Measurements from ENCODE around the gene HOGA1.
"Not testable (repeated sequence)": the region's sequence is repeated elsewhere in the genome, so short reads cannot be mapped to it uniquely, and the experiment has no call there.

Gene HOGA1

DNA sequence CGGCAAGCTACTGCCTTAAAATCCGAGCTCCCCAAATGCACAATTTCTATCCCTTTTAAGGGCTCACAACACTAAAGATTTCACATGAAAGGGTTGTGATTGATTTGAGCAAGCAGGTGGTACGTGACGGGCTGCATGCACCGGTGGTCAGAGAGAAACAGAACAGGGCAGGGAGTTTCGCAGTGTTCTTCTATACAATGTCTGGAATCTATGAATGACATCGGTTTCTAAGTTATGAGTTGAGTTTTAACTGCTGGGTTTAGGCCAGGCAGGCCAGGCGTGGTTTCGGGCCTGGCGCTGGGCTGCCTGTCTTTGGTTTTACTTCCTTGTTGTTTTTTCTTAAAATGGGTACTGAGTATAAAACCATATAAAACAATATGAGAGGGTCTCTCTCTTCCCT, 28.6 kb upstream of the HOGA1 start:
- not testable (repeated sequence) for DNase-seq (ENCODE audit: low spot score)

DNA sequence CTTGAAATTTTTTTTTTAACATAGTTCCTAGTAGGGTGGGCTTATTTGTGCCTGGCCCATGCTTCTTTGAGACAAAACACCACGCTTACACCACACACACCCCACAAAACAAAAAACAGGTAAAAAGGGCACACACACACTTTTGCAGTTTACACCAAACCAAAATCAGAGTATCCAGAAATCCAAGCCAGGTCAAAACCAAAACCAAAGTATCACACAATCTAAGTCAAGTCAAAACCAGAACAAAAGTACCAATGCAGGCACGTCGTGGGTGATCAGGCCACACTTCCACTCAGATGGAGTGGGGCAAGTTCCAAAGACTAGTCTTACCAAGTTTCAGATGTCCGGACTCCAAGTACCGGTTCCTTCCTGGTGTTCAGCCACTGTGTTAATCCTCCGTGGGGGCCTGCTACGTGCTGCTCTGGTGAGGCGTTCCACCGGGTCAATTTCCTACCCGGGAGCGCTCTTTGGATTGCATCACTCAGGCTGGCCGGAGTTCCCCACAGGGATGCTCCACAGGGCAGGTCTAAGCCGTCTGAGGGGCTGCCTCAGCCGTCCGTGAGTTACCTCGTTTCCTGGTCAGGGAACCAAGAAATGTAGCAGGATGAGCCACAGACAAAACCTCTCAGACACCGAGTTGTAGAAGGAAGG, 23.3 kb upstream of the HOGA1 start:
- DNase-seq (ENCODE audit: low spot score), result not testable (repeated sequence)

DNA sequence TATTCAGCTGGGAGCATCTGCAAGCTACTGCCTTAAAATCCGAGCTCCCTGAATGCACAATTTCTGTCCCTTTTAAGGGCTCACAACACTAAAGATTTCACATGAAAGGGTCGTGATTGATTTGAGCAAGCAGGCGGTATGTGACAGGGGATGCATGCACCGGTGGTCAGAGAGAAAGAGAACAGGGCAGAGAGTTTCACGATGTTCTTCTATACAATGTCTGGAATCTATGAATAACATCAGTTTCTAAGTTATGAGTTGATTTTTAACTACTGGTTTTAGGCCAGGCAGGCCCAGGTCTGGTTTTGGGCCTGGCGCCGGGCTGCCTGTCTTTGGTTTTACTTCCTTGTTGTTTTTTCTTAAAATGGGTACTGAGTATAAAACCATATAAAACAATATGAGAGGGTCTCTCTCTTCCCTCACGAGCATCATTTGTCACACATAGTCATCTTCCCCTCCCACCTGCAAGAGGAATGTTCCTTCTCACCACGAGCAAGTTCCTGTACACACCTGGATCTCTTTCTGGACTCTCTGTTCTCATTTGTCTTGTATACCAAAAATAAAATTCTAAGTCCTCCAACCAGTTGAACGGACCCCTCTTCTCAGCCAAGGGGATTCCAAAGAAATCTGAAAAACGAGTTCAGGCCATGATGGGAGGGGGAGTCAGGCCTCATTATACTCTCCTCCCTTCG, 22.7 kb upstream of the HOGA1 start:
- DNase-seq (ENCODE audit: low spot score), result not testable (repeated sequence)

DNA sequence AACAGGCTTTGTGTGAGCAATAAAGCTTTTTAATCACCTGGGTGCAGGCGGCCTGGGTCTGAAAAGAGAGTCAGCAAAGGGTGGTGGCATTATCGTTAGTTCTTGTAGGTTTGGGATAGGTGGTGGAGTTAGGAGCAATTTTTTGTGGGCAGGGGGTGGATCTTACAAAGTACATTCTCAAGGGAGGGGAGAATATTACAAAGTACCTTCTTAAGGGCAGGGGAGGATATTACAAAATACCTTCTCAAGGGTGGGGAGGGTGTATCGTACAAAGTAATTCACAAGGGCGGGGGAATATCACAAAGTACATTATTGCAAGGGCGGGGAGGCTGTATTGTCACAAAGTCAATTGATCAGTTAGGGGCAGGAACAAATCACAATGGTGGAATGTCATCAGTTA, 21.9 kb upstream of the HOGA1 start:
- DNase-seq (ENCODE audit: low spot score), result not testable (repeated sequence)

DNA sequence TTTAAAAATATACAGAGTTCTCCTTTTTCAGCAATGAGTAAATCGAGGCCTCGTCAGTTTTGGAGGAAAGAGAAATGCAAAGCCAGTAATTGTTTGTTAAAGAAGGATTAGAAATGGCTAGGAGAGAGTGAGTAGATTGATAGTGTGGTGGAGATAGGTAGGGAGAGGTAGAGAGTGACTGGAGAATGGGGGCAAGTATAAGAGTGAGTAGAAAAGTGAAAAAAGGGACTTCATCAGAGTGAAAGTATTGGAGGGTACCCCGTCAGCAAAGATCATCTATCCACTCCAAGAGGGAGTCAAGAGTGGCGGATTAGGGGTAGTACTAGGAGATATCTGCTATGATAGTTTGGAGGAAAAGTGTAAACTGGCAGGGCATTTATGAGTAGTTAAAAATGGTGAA, 20.9 kb upstream of the HOGA1 start:
- no peak for DNase-seq (ENCODE audit: low spot score)

DNA sequence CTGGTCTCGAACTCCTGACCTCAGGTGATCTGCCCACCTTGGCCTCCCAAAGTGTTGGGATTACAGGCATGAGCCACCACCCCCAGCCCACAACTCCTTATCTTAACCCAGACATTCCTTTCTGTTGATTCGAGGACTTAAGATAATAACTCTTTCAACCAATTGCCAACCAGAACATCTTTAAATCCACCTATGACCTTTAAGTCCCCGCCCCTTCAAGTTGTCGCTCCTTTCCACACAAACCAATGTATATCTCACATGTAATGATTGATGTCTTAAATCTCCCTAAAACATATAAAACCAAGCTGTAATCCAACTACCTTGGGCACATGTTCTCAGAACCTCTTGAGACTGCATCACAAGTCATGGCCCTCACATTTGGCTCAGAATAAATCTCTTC, 19.4 kb upstream of the HOGA1 start:
- DNase-seq (ENCODE audit: low spot score), result no peak

DNA sequence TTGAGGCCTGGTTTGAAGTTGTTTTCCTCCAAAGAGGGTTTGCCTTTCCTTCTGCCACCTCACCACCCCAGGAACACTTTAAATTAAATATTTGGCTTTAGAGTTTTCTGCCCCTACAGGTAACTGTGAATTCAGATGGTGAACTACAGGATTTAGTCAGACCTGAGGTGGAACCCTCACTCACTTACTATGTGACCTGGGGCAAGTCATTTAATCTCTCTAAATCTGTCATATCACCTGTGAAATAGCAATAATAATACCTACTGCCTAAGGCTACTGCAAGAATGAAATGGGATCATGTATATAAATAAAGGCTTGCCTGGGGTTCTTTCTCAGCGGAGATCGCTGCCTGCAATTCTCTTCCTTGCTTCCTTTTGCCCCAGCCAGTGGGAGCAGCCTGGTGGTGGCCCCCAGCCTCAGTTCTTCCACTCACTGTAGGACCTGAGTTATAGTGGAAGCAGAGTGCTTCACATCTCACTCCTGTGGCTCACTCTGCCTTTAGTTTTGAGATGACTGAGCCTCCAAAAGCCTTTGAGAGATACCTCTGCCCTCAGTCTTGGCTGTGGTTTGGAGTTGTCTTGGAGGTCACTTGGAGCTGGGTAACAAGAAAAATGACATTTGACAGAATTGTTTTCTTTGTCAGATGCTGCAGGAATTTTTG, 17.7 kb upstream of the HOGA1 start:
- no peak for DNase-seq (ENCODE audit: low spot score)

DNA sequence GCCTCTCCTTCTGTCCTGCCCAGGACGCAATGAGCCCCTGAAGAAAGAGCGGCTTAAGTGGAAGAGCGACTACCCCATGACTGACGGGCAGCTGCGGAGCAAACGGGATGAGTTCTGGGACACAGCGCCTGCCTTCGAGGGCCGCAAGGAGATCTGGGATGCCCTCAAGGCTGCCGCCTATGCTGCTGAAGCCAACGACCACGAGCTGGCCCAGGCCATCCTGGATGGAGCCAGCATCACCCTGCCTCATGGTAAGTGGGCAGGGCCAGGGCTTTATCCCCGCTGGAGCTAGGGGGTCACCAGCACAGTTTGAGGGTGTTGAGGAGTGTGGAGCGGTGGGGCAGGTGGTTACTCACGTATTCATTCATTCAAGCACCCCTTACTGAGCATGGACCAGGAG, 16.3 kb upstream of the HOGA1 start:
- DNase-seq (ENCODE audit: low spot score), result no peak

DNA sequence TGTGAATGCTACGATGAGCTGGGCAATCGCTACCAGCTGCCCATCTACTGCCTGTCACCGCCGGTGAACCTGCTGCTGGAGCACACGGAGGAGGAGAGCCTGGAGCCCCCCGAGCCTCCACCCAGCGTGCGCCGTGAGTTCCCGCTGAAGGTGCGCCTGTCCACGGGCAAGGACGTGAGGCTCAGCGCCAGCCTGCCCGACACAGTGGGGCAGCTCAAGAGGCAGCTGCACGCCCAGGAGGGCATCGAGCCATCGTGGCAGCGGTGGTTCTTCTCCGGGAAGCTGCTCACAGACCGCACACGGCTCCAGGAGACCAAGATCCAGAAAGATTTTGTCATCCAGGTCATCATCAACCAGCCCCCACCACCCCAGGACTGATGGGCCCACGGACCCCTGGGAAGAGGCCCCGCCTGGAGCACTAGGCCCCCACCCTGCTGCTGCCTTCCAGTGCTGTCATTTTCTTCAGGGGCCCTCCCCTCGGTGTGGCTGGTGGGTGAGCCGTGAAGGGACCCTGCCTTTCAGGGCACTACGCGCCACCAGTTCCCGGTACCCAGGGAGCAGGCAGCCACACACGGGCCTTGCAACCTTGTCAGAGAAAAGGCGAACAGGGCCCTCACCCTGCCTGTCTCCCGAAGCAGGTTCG, 13.9 kb upstream of the HOGA1 start:
- no peak for DNase-seq (ENCODE audit: low spot score)

DNA sequence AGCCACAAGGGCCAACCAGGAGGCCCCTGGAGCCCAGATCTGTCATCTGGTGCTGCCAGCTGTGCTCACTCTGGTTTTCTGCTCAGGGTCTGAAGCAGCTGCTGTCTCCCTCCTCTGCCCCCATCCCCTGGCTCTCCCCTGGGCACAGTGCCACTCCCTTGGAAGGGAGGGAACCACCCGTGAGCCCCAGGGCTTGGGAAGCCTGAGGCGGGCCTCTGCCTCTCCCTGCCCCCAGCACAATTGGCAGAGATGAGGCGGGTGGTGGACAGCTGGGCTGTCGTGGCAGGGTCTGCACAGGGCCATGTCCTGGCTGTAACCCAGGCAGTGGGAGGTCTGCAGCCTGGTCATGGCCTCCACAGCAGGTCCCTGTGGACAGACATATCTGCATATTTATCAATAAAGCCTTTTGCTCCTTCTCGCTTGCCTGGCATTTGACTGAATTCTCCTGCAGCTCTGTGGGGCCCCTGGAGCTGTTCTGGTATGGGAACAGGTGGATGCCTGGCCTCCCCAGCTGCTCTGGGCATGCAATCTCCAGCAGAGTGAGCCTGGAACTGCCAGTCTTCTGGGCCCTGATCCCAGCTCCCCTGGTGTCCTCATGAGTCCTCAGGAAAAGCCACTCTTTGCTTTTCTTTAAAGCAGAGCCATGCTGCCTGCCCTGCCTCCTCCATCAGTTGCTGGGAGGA, 13.3 kb upstream of the HOGA1 start:
- no peak for DNase-seq (ENCODE audit: low spot score)

DNA sequence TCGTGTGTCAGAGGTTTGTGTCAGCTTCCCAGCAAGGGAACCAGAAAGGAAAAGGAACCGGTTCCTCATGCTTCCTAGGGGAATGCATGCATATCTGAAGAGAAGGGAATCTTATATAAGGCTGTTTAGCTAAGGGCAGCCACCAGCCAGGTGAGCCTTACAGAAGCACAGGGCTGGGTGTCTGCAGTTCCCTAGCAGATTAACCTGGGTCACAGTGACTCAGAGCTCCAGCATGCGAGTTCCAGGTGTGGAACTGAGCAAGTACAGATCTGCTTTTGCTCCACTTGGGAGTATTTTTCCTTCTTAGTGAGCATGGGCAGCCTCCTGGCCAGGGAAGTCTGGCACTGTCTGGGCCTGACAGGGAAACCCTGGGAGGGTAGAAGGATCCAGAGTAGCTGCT, 12.6 kb upstream of the HOGA1 start:
- no peak for DNase-seq (ENCODE audit: low spot score)

DNA sequence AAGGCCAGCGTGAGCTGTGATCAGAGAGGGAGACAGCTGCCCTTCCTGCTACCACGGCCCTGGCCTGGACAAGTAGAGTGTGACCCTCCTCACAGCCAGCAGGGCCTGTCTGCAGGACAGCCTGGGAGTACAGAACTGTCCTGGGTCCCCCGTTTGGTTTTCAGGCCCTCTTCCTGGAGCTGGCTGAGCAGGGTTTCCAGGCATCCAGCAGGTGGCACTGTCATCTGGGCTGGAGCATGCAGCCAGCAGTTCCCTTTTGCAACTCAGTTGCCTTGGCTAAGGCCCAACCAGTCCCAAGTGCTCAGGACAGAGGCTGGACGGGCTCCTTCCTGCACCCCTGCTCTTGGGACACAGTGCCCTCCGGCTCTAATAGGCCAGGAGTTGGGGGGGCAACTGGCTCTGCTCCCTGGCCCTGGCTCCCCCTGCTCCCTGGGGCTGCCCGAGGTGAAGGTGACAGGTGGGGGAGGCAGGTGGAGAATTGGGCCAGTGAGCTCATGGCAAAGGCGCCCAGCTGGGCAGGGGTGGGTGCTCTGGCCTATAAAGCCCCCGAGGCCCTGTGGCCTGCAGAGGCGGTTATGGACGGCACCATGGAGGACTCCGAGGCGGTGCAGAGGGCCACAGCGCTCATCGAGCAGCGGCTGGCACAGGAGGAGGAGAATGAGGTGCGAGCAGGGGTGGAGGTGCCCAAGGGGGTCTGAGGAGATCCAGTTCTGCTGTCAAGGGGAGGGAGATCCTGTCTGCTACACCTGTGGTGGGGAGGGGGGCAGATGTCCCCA, 11.8 kb upstream of the HOGA1 start, which contains the start of gene ANKRD2:
Gene ANKRD2 (plus strand): TSS at position 566 of the 776 bp plus-strand sequence. CDS start 10 bp downstream, at position 576.
- peak; percentile 89 for DNase-seq (ENCODE audit: low spot score)

DNA sequence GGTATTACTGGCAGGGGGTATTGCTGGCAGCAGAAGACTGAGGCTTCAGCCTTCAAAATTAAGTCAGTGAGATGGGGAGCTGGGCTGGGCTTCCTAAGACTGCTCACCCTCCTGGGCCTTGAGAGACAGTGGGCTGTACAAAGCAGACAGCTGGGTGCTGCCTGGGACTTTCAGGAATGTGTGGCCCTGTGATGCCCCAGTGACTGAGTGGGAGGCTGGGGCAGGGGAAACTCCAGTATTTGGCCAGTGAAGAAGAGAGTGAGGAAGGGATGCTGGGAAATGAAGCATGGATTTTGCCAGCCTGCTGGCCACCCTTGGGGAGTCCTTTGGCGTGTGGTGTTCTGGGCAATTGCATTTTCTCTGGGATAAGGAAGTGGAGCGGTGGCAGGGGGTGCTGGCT, 11.2 kb upstream of the HOGA1 start:
- peak; percentile 34 for DNase-seq (ENCODE audit: low spot score)

DNA sequence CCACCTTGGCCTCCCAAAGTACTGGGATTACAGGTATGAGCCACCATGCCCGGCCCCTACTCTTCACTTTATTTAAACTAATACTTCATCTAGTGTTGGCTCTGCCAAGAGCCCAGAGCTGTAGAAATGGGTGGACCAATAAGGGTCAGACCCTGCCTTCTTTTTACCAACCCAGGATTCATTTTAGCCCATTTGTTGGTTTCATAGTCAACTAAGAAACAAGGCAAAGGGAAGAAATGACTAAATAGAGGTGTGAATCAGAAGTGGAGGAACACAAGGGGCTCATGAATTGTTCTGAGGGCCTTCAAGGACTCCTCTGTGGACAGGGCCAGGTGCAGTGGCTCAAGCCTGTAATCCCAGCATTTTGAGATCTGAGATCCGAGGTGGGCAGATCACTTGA, 10.5 kb upstream of the HOGA1 start:
- no peak for DNase-seq (ENCODE audit: low spot score)

DNA sequence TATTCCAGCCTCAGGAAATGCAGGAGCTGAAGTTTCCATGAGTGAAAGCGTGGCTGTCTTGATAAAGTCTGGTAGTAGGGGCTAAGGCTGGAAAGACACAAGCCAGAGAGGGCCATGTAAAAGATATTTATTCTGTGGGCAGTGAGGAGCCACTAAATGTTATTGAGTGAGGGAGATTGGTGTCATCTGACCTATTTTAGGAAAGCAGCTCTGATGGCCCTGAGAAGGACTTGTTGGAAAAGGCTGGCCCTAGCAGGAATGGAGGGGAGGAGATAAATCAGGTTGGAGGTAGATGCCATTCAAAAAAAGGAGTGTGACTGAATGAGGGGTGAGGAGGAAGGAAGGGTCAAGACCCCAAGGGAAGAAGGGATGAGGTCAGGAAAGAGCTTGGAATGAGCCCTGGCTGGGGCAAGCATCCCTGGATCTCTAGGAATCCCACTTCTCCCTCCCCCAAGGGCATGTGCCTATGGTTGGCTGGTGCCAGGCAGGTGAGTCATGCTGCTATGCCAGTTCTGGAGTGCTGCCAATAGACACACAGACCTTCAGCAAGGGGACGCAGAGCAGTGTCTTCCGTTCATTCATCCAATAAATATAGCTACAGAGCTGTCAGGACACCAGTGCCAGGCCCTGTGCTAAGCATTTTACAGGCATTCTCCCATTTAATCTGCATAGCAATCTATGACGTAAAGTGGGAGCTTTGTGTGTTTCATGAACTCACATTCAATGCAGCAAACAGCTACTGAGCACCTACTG, 9.6 kb upstream of the HOGA1 start:
- DNase-seq (ENCODE audit: low spot score), result peak; percentile 85

DNA sequence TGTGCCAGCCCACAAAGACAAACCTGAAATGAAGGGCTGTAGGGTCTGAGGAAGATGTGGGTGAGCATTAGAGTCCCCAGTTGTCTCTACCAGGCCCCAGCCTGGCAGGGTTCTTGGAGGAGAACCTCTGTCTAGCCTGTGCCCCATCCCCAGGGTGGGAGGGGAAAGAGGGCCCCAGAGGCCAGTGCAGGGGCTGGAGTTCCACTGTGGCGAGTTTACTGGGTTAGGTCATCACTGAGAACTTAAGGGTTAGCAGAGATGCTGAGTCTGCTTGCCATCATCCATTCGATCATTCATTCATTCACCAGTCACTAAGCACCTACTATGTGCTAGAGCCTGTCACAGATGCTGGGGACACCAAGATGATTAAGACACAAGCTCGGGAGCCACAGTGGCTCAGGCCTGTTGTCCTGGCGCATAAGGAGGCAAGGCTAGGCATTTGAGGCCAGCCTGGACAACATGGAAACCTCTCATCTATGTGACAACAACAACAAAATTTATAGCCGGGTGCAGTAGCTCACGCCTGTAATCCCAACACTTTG, 9.0 kb upstream of the HOGA1 start:
- DNase-seq (ENCODE audit: low spot score), result no peak

DNA sequence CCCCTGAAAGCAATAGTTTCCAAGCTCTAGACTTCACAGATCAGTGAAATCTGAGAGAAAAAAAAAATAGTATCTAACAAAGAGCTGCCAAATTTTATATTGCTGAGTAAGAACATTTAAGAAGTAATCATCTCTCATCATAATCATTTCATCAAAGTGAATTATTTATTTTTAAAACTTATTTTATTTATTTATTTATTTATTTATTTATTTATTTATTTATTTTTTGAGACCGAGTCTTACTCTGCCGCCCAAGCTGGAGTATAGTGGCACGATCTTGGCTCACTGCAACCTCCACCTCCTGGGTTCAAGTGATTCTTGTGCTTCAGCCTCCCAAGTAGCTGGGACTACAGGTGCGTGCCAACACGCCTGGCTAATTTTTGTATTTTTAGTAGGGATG, 7.7 kb upstream of the HOGA1 start:
- not testable (repeated sequence) for DNase-seq (ENCODE audit: low spot score)

DNA sequence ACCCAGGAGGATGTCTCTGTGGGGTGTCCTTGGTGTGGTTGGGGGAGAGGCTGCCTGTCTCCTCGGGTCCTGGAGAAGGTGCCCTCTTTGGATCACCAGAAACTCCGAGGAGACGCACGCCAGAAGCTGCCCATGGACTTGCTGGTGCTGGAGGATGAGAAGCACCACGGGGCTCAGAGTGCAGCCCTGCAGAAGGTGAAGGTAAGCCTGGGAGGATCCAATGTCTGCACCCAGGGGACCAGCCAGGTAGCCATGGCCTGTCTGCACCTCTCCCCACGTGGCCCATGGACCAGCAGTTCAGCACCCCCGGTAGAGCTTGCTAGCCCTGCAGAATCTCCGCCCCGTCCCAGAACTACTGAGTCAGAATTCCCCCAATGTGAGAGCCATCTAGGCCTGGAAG, 6.5 kb upstream of the HOGA1 start:
- no peak for DNase-seq (ENCODE audit: low spot score)

DNA sequence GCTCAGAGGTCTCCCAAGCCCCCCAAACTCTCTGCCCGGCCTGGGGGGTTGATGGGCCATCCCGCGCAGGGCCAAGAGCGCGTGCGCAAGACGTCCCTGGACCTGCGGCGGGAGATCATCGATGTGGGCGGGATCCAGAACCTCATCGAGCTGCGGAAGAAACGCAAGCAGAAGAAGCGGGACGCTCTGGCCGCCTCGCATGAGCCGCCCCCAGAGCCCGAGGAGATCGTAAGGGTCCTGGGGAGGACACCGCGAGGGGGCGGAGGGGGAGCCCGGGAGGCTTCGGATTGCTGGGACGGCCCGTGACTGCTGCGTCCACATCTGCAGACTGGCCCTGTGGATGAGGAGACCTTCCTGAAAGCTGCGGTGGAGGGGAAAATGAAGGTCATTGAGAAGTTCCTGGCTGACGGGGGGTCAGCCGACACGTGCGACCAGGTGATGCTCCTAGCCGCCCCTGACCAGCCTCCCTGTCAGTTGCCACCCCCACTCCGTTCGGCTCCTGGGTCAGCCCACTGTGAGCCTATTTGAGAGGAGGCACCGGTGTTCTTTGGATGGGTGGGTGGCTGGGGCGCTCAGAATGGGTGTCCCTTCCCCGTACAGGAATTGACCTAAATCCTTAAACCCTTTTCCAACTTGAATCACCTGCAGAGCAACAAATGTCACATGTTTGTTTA, 5.9 kb upstream of the HOGA1 start:
- no peak for DNase-seq (ENCODE audit: low spot score)
